Measurements from ENCODE around the gene RAI1. TPM values are rescaled to one million over a fixed set of nuclear protein-coding genes. Genes with fewer than 3 reads are reported as not detected.

RAI1 gene
- total and polyA plus RNA-seq, 2 of the 13 experiments (the other 11 are each of a cell fraction or from before 2014, with no cell fraction given): 3.4 to 5.2 TPM

- TF ChIP-seq ESRRA (CRISPR knock-in tag; IDR thresholded peaks at IDR 0.05; ENCODE audit: low read depth) (peak; percentile 94), ZSCAN30 (CRISPR knock-in tag; IDR thresholded peaks at IDR 0.05) (no peak), SP2 (CRISPR knock-in tag; IDR thresholded peaks at IDR 0.05) (no peak), NPAS2 (CRISPR knock-in tag; IDR thresholded peaks at IDR 0.05; ENCODE audit: borderline replicate concordance) (no peak), ZMYM3 (CRISPR knock-in tag; IDR thresholded peaks at IDR 0.05) (no peak), ZNF33A (CRISPR knock-in tag; IDR thresholded peaks at IDR 0.05; ENCODE audit: borderline replicate concordance) (no peak), HOXA5 (CRISPR knock-in tag; IDR thresholded peaks at IDR 0.05) (no peak), ZSCAN20 (CRISPR knock-in tag; IDR thresholded peaks at IDR 0.05; ENCODE audit: borderline replicate concordance) (no peak), RFXANK (CRISPR knock-in tag; IDR thresholded peaks at IDR 0.05) (no peak), TAF15 (IDR thresholded peaks at IDR 0.05; ENCODE audit: low read depth, low read length, poor library complexity, severe bottlenecking) (no peak), NFATC3 (CRISPR knock-in tag; IDR thresholded peaks at IDR 0.05) (no peak), ZNF264 (CRISPR knock-in tag; IDR thresholded peaks at IDR 0.05) (no peak), IKZF5 (CRISPR knock-in tag; IDR thresholded peaks at IDR 0.05) (no peak), SKIL (CRISPR knock-in tag; IDR thresholded peaks at IDR 0.05; ENCODE audit: borderline replicate concordance) (no peak), KDM1A (CRISPR knock-in tag; IDR thresholded peaks at IDR 0.05) (no peak), NFIC (IDR thresholded peaks at IDR 0.05; ENCODE audit: low read length) (no peak), GMEB1 (CRISPR knock-in tag; IDR thresholded peaks at IDR 0.05; ENCODE audit: borderline replicate concordance) (no peak), CEBPZ (IDR thresholded peaks at IDR 0.05; ENCODE audit: low read length) (no peak), MIER3 (CRISPR knock-in tag; IDR thresholded peaks at IDR 0.05; ENCODE audit: borderline replicate concordance) (no peak), RAD51 (IDR thresholded peaks at IDR 0.05; ENCODE audit: borderline replicate concordance) (no peak), RARA (CRISPR knock-in tag; IDR thresholded peaks at IDR 0.05) (peak; percentile 81), SOX6 (IDR thresholded peaks at IDR 0.05) (no peak), SOX6 (CRISPR knock-in tag; IDR thresholded peaks at IDR 0.05) (no peak)
These were observed 25.1 kb downstream of the RAI1 start (continued) for GRCh38 chr17:17706140-17707060.

Measured in HepG2 (cell line).